HG03095 (cell line): Measurements from ENCODE around the gene KLHL36.
"Not testable (repeated sequence)": the region's sequence is repeated elsewhere in the genome, so short reads cannot be mapped to it uniquely, and the experiment has no call there.

ENCODE experiments used
- ATAC-seq: cut with Tn5 transposase; IDR thresholded peaks from one replicate; pipeline ENCODE4 v1.9.1; 2021; ENCODE audit warnings: moderate library complexity; ENCODE audit not compliant: unreplicated experiment

Gene KLHL36

GRCh38 chr16:84614968-84615813 is 33.1 kb upstream of the KLHL36 start:
- no peak for ATAC-seq

- ATAC-seq = no peak
Observed at GRCh38 chr16:84616515-84616914, 31.8 kb upstream of the KLHL36 start.

DNA sequence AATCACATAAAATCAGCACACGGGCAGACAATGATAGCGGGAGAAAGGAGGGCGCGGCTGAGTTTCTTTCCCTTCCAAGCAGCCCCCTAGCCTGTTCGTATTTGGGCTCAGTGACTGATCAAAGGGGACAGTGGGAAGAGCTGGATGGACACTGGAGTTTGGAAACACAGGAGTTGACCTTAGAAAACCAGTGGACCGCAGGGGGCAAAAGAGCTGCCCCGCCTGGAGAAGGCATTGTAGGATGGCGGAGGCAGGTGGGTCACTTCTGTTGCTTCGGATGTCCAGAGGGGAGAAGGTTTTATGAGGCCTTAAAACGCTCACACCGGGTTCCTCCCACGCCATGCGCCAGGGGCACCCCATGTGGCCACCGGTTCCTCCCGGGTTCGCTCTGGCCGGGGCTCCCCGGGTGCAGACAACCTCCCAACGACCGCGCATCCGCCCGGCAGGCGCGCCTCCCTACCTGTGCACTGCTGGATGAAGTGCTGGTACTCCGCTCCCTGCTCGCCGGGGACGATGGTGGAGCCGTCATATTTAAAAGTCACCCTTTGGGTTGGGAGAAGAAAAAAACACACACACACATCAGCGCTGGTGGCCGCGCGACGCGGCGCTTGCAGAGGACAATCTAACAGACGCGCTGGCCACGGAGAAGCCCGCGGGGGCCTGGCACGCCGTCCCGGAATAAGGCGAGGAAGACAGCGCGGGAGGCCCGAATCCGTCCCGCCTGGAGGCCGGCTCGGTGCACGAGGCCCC is 31.1 kb upstream of the KLHL36 start:
- ATAC-seq = peak; percentile 26

GRCh38 chr16:84617791-84618580 is 30.3 kb upstream of the KLHL36 start, which contains the start of gene COTL1:
Gene COTL1 (minus strand): TSS chr16:84618078. CDS start chr16:84617914, 164 bp downstream.
- ATAC-seq = peak; percentile 70

DNA sequence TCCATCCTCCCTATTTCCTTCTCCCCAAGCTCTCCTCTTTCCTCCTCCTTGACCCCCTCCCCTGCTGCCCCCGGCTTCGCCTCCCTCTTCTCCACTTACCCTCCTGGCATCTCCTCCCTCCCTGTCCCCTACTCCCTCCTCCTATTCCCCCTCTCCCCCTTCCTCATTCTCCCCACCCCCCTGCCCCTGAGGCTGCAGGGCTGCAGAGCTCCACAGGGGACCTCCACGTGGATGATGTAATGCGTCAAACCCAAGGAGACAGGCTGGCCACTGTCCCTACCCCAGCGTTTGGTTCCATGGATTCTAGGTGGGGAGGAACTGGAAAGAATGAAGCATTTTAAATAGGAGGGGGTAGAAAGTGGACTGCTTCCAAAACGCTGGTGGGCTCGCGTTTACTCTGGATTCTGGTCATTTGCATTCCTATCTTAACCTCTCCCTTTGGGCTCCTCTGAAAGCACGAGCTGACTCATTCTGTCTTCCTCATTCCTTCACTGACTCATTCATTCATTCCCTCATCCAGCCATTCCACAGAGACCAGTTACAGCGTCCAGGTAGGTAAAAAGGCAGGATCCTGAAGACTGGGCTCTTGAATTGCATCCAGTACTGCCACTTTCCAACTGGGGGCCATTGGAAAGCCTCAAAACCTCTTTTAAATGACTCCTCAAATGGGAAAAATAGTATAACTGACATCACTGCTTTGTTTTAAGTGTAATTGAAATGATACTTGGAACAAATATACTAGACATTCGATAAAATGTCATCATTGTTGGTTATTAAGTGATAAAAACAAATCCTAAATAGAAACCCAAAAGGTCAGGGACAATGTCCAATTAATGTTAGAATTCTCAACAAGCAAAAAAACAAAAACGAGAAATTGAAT is 29.5 kb upstream of the KLHL36 start:
- ATAC-seq = no peak

DNA sequence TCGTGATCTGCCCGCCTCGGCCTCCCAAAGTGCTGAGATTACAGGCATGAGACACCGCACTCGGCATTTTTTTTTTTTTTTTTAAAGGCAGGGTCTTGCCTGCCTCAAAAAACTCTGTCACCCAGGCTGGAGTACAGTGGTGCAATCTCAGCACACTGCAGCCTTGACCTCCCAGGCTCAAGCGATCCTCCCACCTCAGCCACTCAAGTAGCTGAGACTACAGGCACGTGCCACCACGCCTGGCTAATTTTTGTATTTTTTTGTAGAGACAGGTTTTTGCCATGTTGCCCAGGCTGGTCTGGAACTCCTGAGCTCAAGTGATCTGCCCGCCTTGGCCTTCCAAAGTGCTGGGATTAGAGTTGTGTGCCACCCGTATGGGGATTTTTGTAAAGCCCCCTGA is 27.4 kb upstream of the KLHL36 start:
- ATAC-seq = not testable (repeated sequence)

DNA sequence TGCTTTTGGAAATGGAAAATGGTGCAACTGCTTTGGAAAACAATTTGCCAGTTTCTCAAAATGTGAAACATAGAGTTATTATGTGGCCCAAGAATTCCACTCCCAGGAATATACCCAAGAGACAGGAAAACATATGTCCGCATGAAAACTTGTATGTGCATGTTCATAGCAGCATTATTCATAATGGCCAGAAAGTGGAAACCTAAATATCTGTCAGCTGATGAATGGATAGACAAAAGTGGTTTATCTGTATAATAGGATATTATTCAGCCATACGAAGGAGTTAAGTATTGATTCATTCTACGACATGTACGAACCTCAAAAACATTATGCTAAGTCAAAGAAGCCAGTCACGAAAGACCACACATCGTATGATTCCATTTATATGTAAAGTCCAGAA is 22.8 kb upstream of the KLHL36 start:
- ATAC-seq = no peak

DNA sequence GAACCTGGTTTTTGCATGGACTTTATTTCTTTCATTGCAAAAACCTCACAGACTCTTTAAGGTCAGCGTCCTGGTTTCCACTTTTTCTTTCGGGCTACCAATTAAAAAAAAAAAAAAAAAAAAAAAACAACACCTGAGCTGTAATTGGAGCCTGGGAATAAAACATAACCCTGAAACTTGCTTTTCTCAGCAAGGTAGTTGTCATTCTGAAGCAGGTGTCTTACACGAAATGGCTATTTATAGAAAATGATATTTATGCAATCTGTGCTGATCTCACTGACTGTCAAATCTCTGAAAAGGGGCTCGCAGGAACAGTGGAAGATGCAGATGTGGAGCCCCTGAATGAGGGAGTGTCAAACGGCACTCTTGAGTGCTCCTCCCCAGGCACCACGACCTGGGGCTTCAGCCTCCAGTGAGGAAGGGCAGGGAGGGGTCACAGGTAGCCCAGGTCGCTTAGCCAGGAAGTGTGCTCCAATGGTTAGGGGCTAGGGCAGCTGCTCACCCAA is 20.0 kb upstream of the KLHL36 start:
- ATAC-seq = no peak

- no peak for ATAC-seq
Observed at GRCh38 chr16:84629580-84629979, 18.7 kb upstream of the KLHL36 start.

DNA sequence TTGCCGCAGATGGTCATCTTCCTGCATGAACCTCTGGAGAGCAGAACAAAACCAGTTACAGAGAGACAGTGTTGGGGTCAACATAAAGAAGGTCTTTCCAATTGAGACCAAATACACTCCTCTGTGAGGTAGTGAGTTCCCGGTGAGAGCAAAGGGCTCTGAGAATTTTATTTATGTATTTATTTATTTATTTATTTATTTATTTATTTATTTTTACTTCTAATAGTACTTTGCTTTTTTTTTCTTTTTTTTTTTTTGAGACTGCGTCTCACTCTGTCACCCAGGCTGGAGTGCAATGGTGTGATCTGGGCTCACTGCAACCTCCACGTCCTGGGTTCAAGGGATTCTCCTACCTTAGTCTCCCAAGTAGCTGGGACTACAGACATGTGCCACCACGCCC is 18.3 kb upstream of the KLHL36 start:
- no peak for ATAC-seq

DNA sequence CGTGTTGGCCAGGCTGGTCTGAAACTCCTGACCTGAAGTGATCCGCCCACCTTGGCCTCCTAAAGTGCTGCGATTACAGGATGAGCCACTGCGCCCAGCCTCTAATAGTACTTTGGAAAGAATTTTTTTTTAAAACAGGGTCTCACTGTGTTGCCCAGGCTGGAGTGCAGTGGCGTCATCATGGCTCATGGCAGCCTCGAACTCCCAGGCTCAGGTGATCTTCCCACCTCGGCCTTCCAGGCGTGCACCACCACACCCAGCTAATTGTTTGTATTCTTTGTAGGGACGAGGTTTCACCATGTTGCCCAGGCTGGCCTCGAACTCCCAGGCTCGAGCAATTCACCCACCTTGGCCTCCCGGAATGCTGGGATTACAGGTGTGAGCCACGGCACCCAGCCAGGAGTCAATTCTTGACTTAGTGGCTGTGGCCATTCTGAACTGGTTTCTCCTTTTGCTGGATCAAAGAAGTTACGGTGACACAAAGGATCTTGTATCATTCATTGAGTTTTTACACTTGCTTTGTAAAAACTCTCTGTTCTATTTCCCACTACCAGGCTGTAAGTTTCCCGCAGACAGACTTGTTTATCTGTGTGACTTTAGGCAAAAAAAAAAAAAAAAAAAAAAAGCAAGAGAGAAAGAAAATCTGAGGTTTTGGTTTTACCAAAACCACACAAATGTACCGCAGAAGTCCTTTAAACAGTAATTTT is 17.7 kb upstream of the KLHL36 start:
- ATAC-seq = no peak

DNA sequence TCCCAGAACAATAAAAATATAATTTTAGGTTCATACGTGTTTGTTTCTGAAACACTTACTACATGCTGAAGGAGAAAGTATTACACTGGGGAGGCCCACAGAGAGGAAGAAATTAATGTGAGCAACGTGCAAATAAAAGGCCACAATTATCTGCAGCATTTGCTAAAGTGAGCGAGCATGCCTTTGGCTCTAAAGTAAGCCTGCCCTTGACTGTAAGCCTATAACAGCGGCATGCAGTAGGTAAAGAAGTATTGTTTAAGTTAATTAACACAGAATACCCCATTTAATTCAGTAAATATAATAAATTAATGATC is 17.2 kb upstream of the KLHL36 start:
- no peak for ATAC-seq

- ATAC-seq = no peak
Observed at GRCh38 chr16:84631886-84632285, 16.4 kb upstream of the KLHL36 start.

GRCh38 chr16:84632862-84633261 is 15.4 kb upstream of the KLHL36 start:
- not testable (repeated sequence) for ATAC-seq

DNA sequence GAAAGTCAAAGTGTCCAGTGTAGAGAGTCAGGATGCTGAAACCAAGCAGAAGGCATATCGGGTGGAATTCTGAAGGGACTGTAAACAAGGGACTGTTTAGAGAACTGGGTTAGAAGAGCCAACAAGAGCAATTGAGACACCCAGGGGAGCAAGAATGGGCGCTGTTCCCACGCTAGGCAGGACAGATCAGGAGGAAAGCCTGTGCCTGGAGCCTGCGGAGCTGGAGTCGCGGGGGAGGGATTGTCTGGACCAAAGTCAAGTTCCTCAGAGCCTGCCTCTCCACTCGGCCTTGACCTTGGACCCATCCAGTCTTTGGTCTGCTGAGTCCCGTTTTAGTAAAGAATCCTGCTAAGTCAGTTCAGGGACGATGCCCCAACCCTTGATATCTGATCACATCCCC is 14.7 kb upstream of the KLHL36 start:
- no peak for ATAC-seq

DNA sequence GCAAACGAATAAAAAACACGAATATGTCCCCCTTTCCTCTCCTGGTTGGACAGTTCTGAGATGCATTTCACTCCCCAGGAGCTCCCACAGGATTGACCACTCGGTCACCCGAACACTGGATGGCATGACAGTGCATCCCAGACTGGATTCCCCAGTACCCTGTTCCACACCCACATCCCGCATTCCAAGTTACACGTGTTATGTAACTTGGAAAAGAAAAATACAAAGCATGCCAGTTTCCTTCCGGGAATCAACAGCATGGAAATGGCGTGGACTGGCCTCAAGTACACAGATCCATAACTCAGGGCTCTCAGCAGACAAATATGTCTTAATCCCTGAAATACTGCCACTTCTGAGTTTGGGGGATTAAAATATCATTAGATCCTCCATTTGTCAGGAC is 12.6 kb upstream of the KLHL36 start:
- ATAC-seq = no peak

DNA sequence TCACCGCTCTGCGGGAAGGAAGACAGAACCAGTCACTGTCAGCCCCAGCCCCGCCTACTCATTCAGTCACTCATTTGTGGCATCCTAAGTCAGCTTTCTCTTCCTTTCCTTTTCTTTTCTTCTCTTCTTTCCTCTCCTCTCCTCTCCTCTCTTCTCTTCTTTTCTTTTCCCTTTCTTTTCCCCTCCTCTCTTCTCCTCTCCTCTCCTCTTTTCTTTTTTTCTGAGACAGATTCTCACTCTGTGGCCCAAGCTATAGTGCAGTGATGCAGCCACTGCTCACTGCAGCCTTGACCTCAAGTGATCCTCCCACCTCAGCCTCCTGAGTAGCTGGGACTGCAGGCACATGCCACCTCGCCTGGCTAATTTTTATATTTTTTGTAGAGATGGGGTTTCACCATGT is 10.6 kb upstream of the KLHL36 start:
- ATAC-seq = no peak

GRCh38 chr16:84638231-84638806 is 10.0 kb upstream of the KLHL36 start:
- no peak for ATAC-seq

DNA sequence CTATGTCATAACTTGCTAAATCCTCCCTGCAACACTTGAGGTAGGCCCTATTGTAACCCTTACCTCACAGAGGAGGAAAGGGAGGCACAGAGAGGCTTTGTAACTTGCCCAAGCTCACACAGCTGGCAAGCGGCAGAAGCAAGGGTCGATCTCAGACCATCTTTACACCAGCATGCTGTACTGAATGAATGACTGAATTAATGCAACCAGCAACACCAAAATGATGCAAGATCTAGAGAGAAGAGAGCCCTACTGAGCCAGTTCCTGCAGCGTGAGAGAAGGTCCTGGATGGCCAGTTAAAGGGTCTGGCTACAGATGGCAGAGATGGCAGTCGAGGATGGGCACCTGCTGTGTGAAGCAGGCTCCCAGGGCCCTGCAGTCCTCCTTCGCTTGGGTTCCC is 8.2 kb upstream of the KLHL36 start:
- no peak for ATAC-seq
